K562 (cell line): ENCODE measurements around the gene WIF1. TPM values are rescaled to one million over a fixed set of nuclear protein-coding genes. Genes with fewer than 3 reads are reported as not detected.

Source experiments
- ATAC-seq: fragments of 200-7000 bp; cut with Tn5 transposase; 3 replicates; pipeline ENCODE4 v1.9.1; 2020; ENCODE audit warnings: moderate library complexity
- BruUV-seq: library from RNA; stranded (reverse); fragments of 400-500 nt; replicated peaks from 2 replicates; lab custom pipeline; 2021; lab: Mats Ljungman, UMichigan
- CTCF ChIA-PET: fragments of 300-600 bp; formaldehyde crosslinking; extraction: SDS; loops from one replicate; lab custom pipeline; 2021; ENCODE audit warnings: low intra/inter-chr PET ratio; lab: Yijun Ruan, JAX
- POLR2A ChIA-PET: fragments of 300-600, 350-650 bp; sonication (Branson Sonifier 250); formaldehyde crosslinking; extraction: SDS; loops from one replicate; lab custom pipeline; 2021; ENCODE audit warnings: antibody characterized with exemption, inconsistent platforms; lab: Yijun Ruan, JAX
- DNase-seq, 4 experiments: peaks; one replicate each; pipeline versions ENCODE4 v3.0.0 to v3.0.0-alpha.2; 2011 to 2018; ENCODE audit warnings: low spot score in 3 of 4, mixed read lengths in 3 of 4; ENCODE audit errors: extremely low read depth in 1 of 4
- FAIRE-seq: peaks from 2 replicates; lab custom pipeline; 2011; peaks lifted over from hg19 to GRCh38; lab: Jason Lieb, UNC
- H2AFZ ChIP-seq: 2 replicates; pipeline ENCODE4 v1.6.0; 2011; ENCODE audit warnings: low read depth, low read length, control low read depth, inconsistent platforms
- H3K27ac ChIP-seq: fragments of 200-600 bp; 3 replicates; pipeline ENCODE4 v1.8.0; 2011; ENCODE audit warnings: low read depth, mild to moderate bottlenecking, control low read depth, inconsistent platforms, low read length, moderate library complexity, mixed read lengths; ENCODE audit errors: extremely low read depth
- H3K27me3 ChIP-seq, 2 experiments: fragments of 300-600 bp in 1 of 2; 2 replicates in 1 of 2; 3 replicates in 1 of 2; pipeline versions ENCODE4 v1.6.0 to v1.8.0; 2011; ENCODE audit warnings: inconsistent platforms in 2 of 2, low read length in 2 of 2, mild to moderate bottlenecking in 1 of 2, mixed read lengths in 1 of 2, moderate library complexity in 1 of 2; ENCODE audit not compliant: control insufficient read depth in 2 of 2, insufficient read depth in 2 of 2
- H3K36me3 ChIP-seq: fragments of 300-600 bp; 3 replicates; pipeline ENCODE4 v1.8.0; 2011; ENCODE audit warnings: mild to moderate bottlenecking, low read length, inconsistent platforms; ENCODE audit not compliant: control insufficient read depth, insufficient read depth
- H3K4me1 ChIP-seq, 2 experiments: fragments of 200-600 bp in 1 of 2; replicated peaks in 1 of 2; 2 replicates in 1 of 2; 3 replicates in 1 of 2; pipeline versions ENCODE4 v1.5.1 to v1.8.0; 2011; ENCODE audit warnings: inconsistent platforms in 2 of 2, low read length in 2 of 2, mild to moderate bottlenecking in 1 of 2, mixed read lengths in 1 of 2, moderate library complexity in 1 of 2; ENCODE audit not compliant: control insufficient read depth in 2 of 2, insufficient read depth in 2 of 2
- H3K4me2 ChIP-seq: 2 replicates; pipeline ENCODE4 v1.6.1; 2011; ENCODE audit warnings: low read length, control low read depth, inconsistent platforms, mixed read lengths; ENCODE audit not compliant: insufficient read depth
- H3K4me3 ChIP-seq: fragments of 200-600 bp; sonication (generic), shearing (Covaris generic); 2 replicates; pipeline ENCODE4 v1.5.1; 2016; ENCODE audit warnings: control low read depth, inconsistent platforms
- H3K79me2 ChIP-seq: fragments of 200-600 bp; 3 replicates; pipeline ENCODE4 v1.8.0; 2011; ENCODE audit warnings: low read length, inconsistent platforms; ENCODE audit not compliant: control insufficient read depth, insufficient read depth
- H3K9ac ChIP-seq, 2 experiments: 2 replicates each; pipeline versions ENCODE4 v1.6.0 to v1.6.1; 2011; ENCODE audit warnings: low read depth in 2 of 2, low read length in 2 of 2, control low read depth in 1 of 2, inconsistent platforms in 1 of 2, mild to moderate bottlenecking in 1 of 2, mixed read lengths in 1 of 2; ENCODE audit not compliant: insufficient read depth in 1 of 2
- H3K9me1 ChIP-seq: one replicate; pipeline ENCODE4 v1.6.0; 2011; ENCODE audit warnings: inconsistent platforms, mild to moderate bottlenecking, low read length, moderate library complexity; ENCODE audit not compliant: control insufficient read depth, insufficient read depth
- H3K9me3 ChIP-seq: replicated peaks from 2 replicates; pipeline ENCODE4 v1.5.1; 2011; ENCODE audit warnings: low read depth, low read length, inconsistent platforms; ENCODE audit not compliant: control insufficient read depth, insufficient read depth
- H4K20me1 ChIP-seq: replicated peaks from 2 replicates; pipeline ENCODE4 v1.6.1; 2011; ENCODE audit warnings: low read length, inconsistent platforms, mixed read lengths; ENCODE audit not compliant: control insufficient read depth, insufficient read depth
- HDGF ChIP-seq: fragments of 450-650 bp; IDR thresholded peaks from 2 replicates; pipeline ENCODE4 v1.6.1; 2016
- PHF20 ChIP-seq: fragments of 450-650 bp; IDR thresholded peaks from 2 replicates; pipeline ENCODE4 v1.6.1; 2018; ENCODE audit not compliant: partially characterized antibody
- SRSF9 ChIP-seq: fragments of 200-400 bp; formaldehyde crosslinking; IDR thresholded peaks from 2 replicates; pipeline ENCODE4 v1.6.1; 2017; ENCODE audit warnings: low read depth, low read length, borderline replicate concordance
- ZNF274 ChIP-seq: IDR thresholded peaks from 2 replicates; pipeline ENCODE4 v1.6.1; 2011; ENCODE audit warnings: low read depth, mild to moderate bottlenecking, low read length, moderate library complexity, borderline replicate concordance
- WGBS: fragments of 100-300 bp; shearing (Covaris generic); methylation state at CpG from one replicate; pipeline ENCODE4 v1.1.6; 2016; ENCODE audit warnings: low coverage, mixed read lengths; ENCODE audit not compliant: insufficient coverage; ENCODE audit errors: missing lambda C conversion rate; 5-methylcytosine and 5-hydroxymethylcytosine counted together
- in situ Hi-C: fragments of 300-500 bp; cut with MboI; formaldehyde crosslinking; loops from 4 replicates; pipeline ENCODE4 v1.15.0; 2018; ENCODE audit warnings: inconsistent platforms, mixed read lengths
- intact Hi-C: fragments of 100-400 bp; cut with micrococcal nuclease; formaldehyde crosslinking; loops from 2 replicates; pipeline ENCODE4 v1.14.2; 2022
- polyA plus RNA-seq, 8 experiments: library from polyadenylated mRNA; depleted of rRNA in 4 of 8; stranded (reverse) in 5 of 8; unstranded in 3 of 8; fragments of >200 nt; fragmentation: Nextera tagmentation in 2 of 8; fragmentation: Illumina TruSeq in 1 of 8; extraction: Ambion mirVana in 2 of 8; extraction: Trizol in 1 of 8; gene quantifications; 2 replicates each; pipeline versions ENCODE4 v1.2.1 to v1.2.3, GENCODE V29; 2011 to 2014; ENCODE audit warnings: inconsistent platforms in 1 of 8, missing spikeins in 1 of 8
- total RNA-seq, 7 experiments: library from RNA; depleted of rRNA in 6 of 7; stranded (reverse); fragments of >200 nt in 6 of 7; fragmentation: Illumina TruSeq in 2 of 7; extraction: Trizol in 2 of 7; gene quantifications; 2 replicates each; pipeline versions ENCODE4 v1.2.1 to v1.2.3, GENCODE V29; 2011 to 2021; ENCODE audit warnings: low replicate concordance in 1 of 7
- TF ChIP-seq, protein P1 (sequence below), 2 experiments: fragments of 450-650 bp; formaldehyde crosslinking in 1 of 2; IDR thresholded peaks; 2 replicates each; pipeline versions ENCODE4 v1.4.0 to v1.6.1; 2014 to 2020; ENCODE audit warnings: mild to moderate bottlenecking in 2 of 2, borderline replicate concordance in 1 of 2, low read depth in 1 of 2
- TF ChIP-seq, protein P2 (sequence below), 2 experiments: IDR thresholded peaks; 2 replicates each; pipeline ENCODE4 v1.6.1; 2011; ENCODE audit warnings: borderline replicate concordance in 1 of 2, control low read depth in 1 of 2, low read depth in 1 of 2, low read length in 1 of 2, mild to moderate bottlenecking in 1 of 2, mixed read lengths in 1 of 2, moderate library complexity in 1 of 2; ENCODE audit not compliant: insufficient read depth in 1 of 2, insufficient read length in 1 of 2, poor library complexity in 1 of 2, severe bottlenecking in 1 of 2; ENCODE audit errors: extremely low read depth in 1 of 2

WIF1 gene
- total and polyA plus RNA-seq, 9 of the 15 experiments (the other 6 are each of a cell fraction or from before 2014, with no cell fraction given) = not detected

DNA sequence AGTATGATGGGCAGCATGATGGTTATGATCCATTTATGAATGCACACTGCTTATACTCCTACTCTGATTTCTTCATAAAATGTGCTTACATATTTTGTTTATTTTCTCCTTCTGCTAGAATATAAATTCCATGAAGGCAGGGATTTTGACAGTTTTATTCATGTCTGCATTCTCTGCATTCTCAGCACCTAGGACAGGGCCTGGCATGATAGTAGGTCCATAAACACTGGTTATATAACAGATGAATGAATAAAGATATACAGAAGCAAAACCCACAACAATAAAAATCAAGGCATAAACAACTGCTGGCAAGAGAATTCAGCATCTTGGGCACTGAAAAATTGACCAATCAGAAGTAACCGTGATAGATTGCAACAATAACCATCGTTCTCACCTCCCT lies 115.4 kb downstream of the WIF1 start (continued):
- TF ChIP-seq, protein P1, sequence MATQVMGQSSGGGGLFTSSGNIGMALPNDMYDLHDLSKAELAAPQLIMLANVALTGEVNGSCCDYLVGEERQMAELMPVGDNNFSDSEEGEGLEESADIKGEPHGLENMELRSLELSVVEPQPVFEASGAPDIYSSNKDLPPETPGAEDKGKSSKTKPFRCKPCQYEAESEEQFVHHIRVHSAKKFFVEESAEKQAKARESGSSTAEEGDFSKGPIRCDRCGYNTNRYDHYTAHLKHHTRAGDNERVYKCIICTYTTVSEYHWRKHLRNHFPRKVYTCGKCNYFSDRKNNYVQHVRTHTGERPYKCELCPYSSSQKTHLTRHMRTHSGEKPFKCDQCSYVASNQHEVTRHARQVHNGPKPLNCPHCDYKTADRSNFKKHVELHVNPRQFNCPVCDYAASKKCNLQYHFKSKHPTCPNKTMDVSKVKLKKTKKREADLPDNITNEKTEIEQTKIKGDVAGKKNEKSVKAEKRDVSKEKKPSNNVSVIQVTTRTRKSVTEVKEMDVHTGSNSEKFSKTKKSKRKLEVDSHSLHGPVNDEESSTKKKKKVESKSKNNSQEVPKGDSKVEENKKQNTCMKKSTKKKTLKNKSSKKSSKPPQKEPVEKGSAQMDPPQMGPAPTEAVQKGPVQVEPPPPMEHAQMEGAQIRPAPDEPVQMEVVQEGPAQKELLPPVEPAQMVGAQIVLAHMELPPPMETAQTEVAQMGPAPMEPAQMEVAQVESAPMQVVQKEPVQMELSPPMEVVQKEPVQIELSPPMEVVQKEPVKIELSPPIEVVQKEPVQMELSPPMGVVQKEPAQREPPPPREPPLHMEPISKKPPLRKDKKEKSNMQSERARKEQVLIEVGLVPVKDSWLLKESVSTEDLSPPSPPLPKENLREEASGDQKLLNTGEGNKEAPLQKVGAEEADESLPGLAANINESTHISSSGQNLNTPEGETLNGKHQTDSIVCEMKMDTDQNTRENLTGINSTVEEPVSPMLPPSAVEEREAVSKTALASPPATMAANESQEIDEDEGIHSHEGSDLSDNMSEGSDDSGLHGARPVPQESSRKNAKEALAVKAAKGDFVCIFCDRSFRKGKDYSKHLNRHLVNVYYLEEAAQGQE (IDR thresholded peaks at IDR 0.05; ENCODE audit: borderline replicate concordance) = peak; percentile 25; the same call in 1 of the 2 replicates
- TF ChIP-seq, protein P1 (CRISPR knock-in tag; IDR thresholded peaks at IDR 0.05; ENCODE audit: low read depth) = no peak

DNA sequence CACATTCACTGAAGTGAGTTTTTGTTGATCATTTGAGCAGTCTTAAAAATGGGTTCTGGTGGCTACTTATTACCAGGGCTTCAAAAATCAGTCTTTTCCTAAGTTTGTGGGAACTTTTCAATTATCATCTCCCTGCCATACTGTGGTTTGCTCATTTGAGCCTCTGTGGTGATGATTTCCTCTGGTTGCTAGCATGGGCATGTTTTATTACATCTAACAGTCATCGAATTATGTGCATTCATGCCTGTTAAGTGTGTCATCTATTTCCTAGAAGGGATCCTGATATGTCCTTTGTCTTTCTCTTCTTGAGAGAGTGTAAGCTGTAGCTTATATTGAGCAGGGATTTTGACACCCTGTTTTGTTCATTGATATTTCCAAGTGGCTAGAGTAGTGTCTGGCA lies 116.8 kb downstream of the WIF1 start:
- Histone ChIP-seq H3K4me3 (no peak overlapping the region), H3K9me3 (no peaks in the 10 kb centered on the region), H2AFZ (no peak overlapping the region), H3K4me1 (no peaks in the 10 kb centered on the region), H3K27me3 (no peaks in the 10 kb centered on the region), H3K4me2 (no peak overlapping the region)
- intact Hi-C loops = no loop called here
- TF ChIP-seq, protein P2, sequence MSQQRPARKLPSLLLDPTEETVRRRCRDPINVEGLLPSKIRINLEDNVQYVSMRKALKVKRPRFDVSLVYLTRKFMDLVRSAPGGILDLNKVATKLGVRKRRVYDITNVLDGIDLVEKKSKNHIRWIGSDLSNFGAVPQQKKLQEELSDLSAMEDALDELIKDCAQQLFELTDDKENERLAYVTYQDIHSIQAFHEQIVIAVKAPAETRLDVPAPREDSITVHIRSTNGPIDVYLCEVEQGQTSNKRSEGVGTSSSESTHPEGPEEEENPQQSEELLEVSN (IDR thresholded peaks at IDR 0.05; ENCODE audit: borderline replicate concordance in 1 of 2, extremely low read depth in 1 of 2, insufficient read depth in 1 of 2, insufficient read length in 1 of 2, low read depth in 1 of 2, low read length in 1 of 2, poor library complexity in 1 of 2, severe bottlenecking in 1 of 2) = no peak
- TF ChIP-seq HDGF = no peak
- TF ChIP-seq SRSF9 = no peak
- no peak for TF ChIP-seq PHF20
- TF ChIP-seq ZNF274 = no peak
- TF ChIP-seq, all 486 proteins: peak for 0
- POLR2A ChIA-PET = no interaction called here
- Histone ChIP-seq H3K9ac (no peak overlapping the region), H3K27ac (no peak overlapping the region), H3K36me3 (no peaks in the 10 kb centered on the region), H3K79me2 (no peaks in the 10 kb centered on the region), H3K9me1 (no peaks in the 10 kb centered on the region), H4K20me1 (no peaks in the 10 kb centered on the region)
- DNase-seq (no peak), FAIRE-seq (no peak), ATAC-seq (no peak)
- no TSS peak for BruUV-seq
- in situ Hi-C loops = no loop called here
- CTCF ChIA-PET = no interaction called here
- WGBS = 0% methylated on average over 1 of the region's 1 CpG
